K562 (cell line): ENCODE measurements around the gene CLTC. TPM values are rescaled to one million over a fixed set of nuclear protein-coding genes. Genes with fewer than 3 reads are reported as not detected.

Experiments
- ATAC-seq: fragments of 200-7000 bp; cut with Tn5 transposase; 3 replicates; pipeline ENCODE4 v1.9.1; 2020; ENCODE audit warnings: moderate library complexity
- BruUV-seq: library from RNA; stranded (reverse); fragments of 400-500 nt; replicated peaks from 2 replicates; lab custom pipeline; 2021; lab: Mats Ljungman, UMichigan
- CTCF ChIA-PET: fragments of 300-600 bp; formaldehyde crosslinking; extraction: SDS; loops from one replicate; lab custom pipeline; 2021; ENCODE audit warnings: low intra/inter-chr PET ratio; lab: Yijun Ruan, JAX
- POLR2A ChIA-PET: fragments of 300-600, 350-650 bp; sonication (Branson Sonifier 250); formaldehyde crosslinking; extraction: SDS; loops from one replicate; lab custom pipeline; 2021; ENCODE audit warnings: antibody characterized with exemption, inconsistent platforms; lab: Yijun Ruan, JAX
- DNase-seq, 4 experiments: peaks; one replicate each; pipeline versions ENCODE4 v3.0.0 to v3.0.0-alpha.2; 2011 to 2018; ENCODE audit warnings: low spot score in 3 of 4, mixed read lengths in 3 of 4; ENCODE audit errors: extremely low read depth in 1 of 4
- FAIRE-seq: peaks from 2 replicates; lab custom pipeline; 2011; peaks lifted over from hg19 to GRCh38; lab: Jason Lieb, UNC
- H2AFZ ChIP-seq: 2 replicates; pipeline ENCODE4 v1.6.0; 2011; ENCODE audit warnings: low read depth, low read length, control low read depth, inconsistent platforms
- H3K27ac ChIP-seq: fragments of 200-600 bp; 3 replicates; pipeline ENCODE4 v1.8.0; 2011; ENCODE audit warnings: low read depth, mild to moderate bottlenecking, control low read depth, inconsistent platforms, low read length, moderate library complexity, mixed read lengths; ENCODE audit errors: extremely low read depth
- H3K27me3 ChIP-seq, 2 experiments: fragments of 300-600 bp in 1 of 2; 2 replicates in 1 of 2; 3 replicates in 1 of 2; pipeline versions ENCODE4 v1.6.0 to v1.8.0; 2011; ENCODE audit warnings: inconsistent platforms in 2 of 2, low read length in 2 of 2, mild to moderate bottlenecking in 1 of 2, mixed read lengths in 1 of 2, moderate library complexity in 1 of 2; ENCODE audit not compliant: control insufficient read depth in 2 of 2, insufficient read depth in 2 of 2
- H3K36me3 ChIP-seq: fragments of 300-600 bp; 3 replicates; pipeline ENCODE4 v1.8.0; 2011; ENCODE audit warnings: mild to moderate bottlenecking, low read length, inconsistent platforms; ENCODE audit not compliant: control insufficient read depth, insufficient read depth
- H3K4me1 ChIP-seq, 2 experiments: fragments of 200-600 bp in 1 of 2; replicated peaks in 1 of 2; 2 replicates in 1 of 2; 3 replicates in 1 of 2; pipeline versions ENCODE4 v1.5.1 to v1.8.0; 2011; ENCODE audit warnings: inconsistent platforms in 2 of 2, low read length in 2 of 2, mild to moderate bottlenecking in 1 of 2, mixed read lengths in 1 of 2, moderate library complexity in 1 of 2; ENCODE audit not compliant: control insufficient read depth in 2 of 2, insufficient read depth in 2 of 2
- H3K4me2 ChIP-seq: 2 replicates; pipeline ENCODE4 v1.6.1; 2011; ENCODE audit warnings: low read length, control low read depth, inconsistent platforms, mixed read lengths; ENCODE audit not compliant: insufficient read depth
- H3K4me3 ChIP-seq: fragments of 200-600 bp; sonication (generic), shearing (Covaris generic); 2 replicates; pipeline ENCODE4 v1.5.1; 2016; ENCODE audit warnings: control low read depth, inconsistent platforms
- H3K79me2 ChIP-seq: fragments of 200-600 bp; 3 replicates; pipeline ENCODE4 v1.8.0; 2011; ENCODE audit warnings: low read length, inconsistent platforms; ENCODE audit not compliant: control insufficient read depth, insufficient read depth
- H3K9ac ChIP-seq, 2 experiments: 2 replicates each; pipeline versions ENCODE4 v1.6.0 to v1.6.1; 2011; ENCODE audit warnings: low read depth in 2 of 2, low read length in 2 of 2, control low read depth in 1 of 2, inconsistent platforms in 1 of 2, mild to moderate bottlenecking in 1 of 2, mixed read lengths in 1 of 2; ENCODE audit not compliant: insufficient read depth in 1 of 2
- H3K9me1 ChIP-seq: one replicate; pipeline ENCODE4 v1.6.0; 2011; ENCODE audit warnings: inconsistent platforms, mild to moderate bottlenecking, low read length, moderate library complexity; ENCODE audit not compliant: control insufficient read depth, insufficient read depth
- H3K9me3 ChIP-seq: replicated peaks from 2 replicates; pipeline ENCODE4 v1.5.1; 2011; ENCODE audit warnings: low read depth, low read length, inconsistent platforms; ENCODE audit not compliant: control insufficient read depth, insufficient read depth
- H4K20me1 ChIP-seq: replicated peaks from 2 replicates; pipeline ENCODE4 v1.6.1; 2011; ENCODE audit warnings: low read length, inconsistent platforms, mixed read lengths; ENCODE audit not compliant: control insufficient read depth, insufficient read depth
- EP300 ChIP-seq: IDR thresholded peaks from 2 replicates; pipeline ENCODE4 v1.6.1; 2012; ENCODE audit warnings: low read length, improper control_type of control experiment
- HMG20A ChIP-seq: fragments of 450-650 bp; formaldehyde crosslinking; conservative IDR thresholded peaks from 2 replicates; pipeline ENCODE4 v1.4.0; 2020; ENCODE audit warnings: mild to moderate bottlenecking, mixed read lengths
- ILK ChIP-seq: fragments of 450-650 bp; IDR thresholded peaks from 2 replicates; pipeline ENCODE4 v1.6.1; 2016; ENCODE audit warnings: missing genetic modification characterization, low read depth, mild to moderate bottlenecking, missing compliant biosample characterization, moderate library complexity, borderline replicate concordance
- KDM2B ChIP-seq: fragments of 250-450 bp; sonication (Bioruptor Pico); IDR thresholded peaks from 2 replicates; pipeline ENCODE4 v1.8.0; 2021; ENCODE audit warnings: mild to moderate bottlenecking, moderate library complexity
- MAZ ChIP-seq, 2 experiments: fragments of 450-650 bp in 1 of 2; sonication (generic) in 1 of 2; formaldehyde crosslinking; IDR thresholded peaks in 1 of 2; conservative IDR thresholded peaks in 1 of 2; 2 replicates each; pipeline versions ENCODE4 v1.4.0 to v1.5.0; 2020; ENCODE audit warnings: mild to moderate bottlenecking in 1 of 2, missing genetic modification reagents in 1 of 2
- MCM5 ChIP-seq: fragments of 450-650 bp; IDR thresholded peaks from 2 replicates; pipeline ENCODE4 v1.6.1; 2016; ENCODE audit warnings: low read depth
- MECOM ChIP-seq: fragments of 250-450 bp; sonication (Bioruptor Pico); IDR thresholded peaks from 2 replicates; pipeline ENCODE4 v1.8.0; 2022; ENCODE audit warnings: inconsistent platforms
- MIER1 ChIP-seq: fragments of 450-650 bp; IDR thresholded peaks from 2 replicates; pipeline ENCODE4 v1.6.1; 2016; ENCODE audit warnings: antibody characterized with exemption, mild to moderate bottlenecking, low read depth
- POLR3A ChIP-seq: IDR thresholded peaks from 2 replicates; pipeline ENCODE4 v1.6.1; 2011; ENCODE audit warnings: borderline replicate concordance, mild to moderate bottlenecking, moderate library complexity; ENCODE audit not compliant: insufficient read length, insufficient read depth; ENCODE audit errors: extremely low read depth
- SETDB1 ChIP-seq: IDR thresholded peaks from one replicate; pipeline ENCODE4 v1.6.1; 2012; ENCODE audit warnings: low read length, control low read depth, inconsistent platforms
- SMAD1 ChIP-seq: fragments of 150-350 bp; IDR thresholded peaks from 2 replicates; pipeline ENCODE4 v1.6.1; 2014; ENCODE audit warnings: low read length, low read depth; ENCODE audit not compliant: partially characterized antibody
- SREBF2 ChIP-seq: sonication (generic); formaldehyde crosslinking; IDR thresholded peaks from 2 replicates; pipeline ENCODE4 v1.4.0; 2020; ENCODE audit warnings: mild to moderate bottlenecking, missing genetic modification reagents
- SRF ChIP-seq, 2 experiments: fragments of 250-450, 450-650 bp in 1 of 2; sonication (Bioruptor Pico) in 1 of 2; sonication (generic) in 1 of 2; formaldehyde crosslinking; IDR thresholded peaks; 2 replicates each; pipeline versions ENCODE4 v1.5.0 to v1.5.1; 2020 to 2022; ENCODE audit warnings: mild to moderate bottlenecking in 1 of 2, missing genetic modification reagents in 1 of 2
- TAL1 ChIP-seq: fragments of 450-650 bp; IDR thresholded peaks from 2 replicates; pipeline ENCODE4 v1.6.1; 2016; ENCODE audit warnings: mild to moderate bottlenecking
- ZNF668 ChIP-seq: fragments of 250-450 bp; sonication (Bioruptor Pico); IDR thresholded peaks from 2 replicates; pipeline ENCODE4 v1.8.0; 2022; ENCODE audit warnings: mild to moderate bottlenecking, inconsistent platforms
- ZZZ3 ChIP-seq: fragments of 450-650 bp; IDR thresholded peaks from 2 replicates; pipeline ENCODE4 v1.6.1; 2016; ENCODE audit warnings: antibody characterized with exemption, mild to moderate bottlenecking, moderate library complexity
- WGBS: fragments of 100-300 bp; shearing (Covaris generic); methylation state at CpG from one replicate; pipeline ENCODE4 v1.1.6; 2016; ENCODE audit warnings: low coverage, mixed read lengths; ENCODE audit not compliant: insufficient coverage; ENCODE audit errors: missing lambda C conversion rate; 5-methylcytosine and 5-hydroxymethylcytosine counted together
- in situ Hi-C: fragments of 300-500 bp; cut with MboI; formaldehyde crosslinking; loops from 4 replicates; pipeline ENCODE4 v1.15.0; 2018; ENCODE audit warnings: inconsistent platforms, mixed read lengths
- intact Hi-C: fragments of 100-400 bp; cut with micrococcal nuclease; formaldehyde crosslinking; loops from 2 replicates; pipeline ENCODE4 v1.14.2; 2022
- polyA plus RNA-seq, 8 experiments: library from polyadenylated mRNA; depleted of rRNA in 4 of 8; stranded (reverse) in 5 of 8; unstranded in 3 of 8; fragments of >200 nt; fragmentation: Nextera tagmentation in 2 of 8; fragmentation: Illumina TruSeq in 1 of 8; extraction: Ambion mirVana in 2 of 8; extraction: Trizol in 1 of 8; gene quantifications; 2 replicates each; pipeline versions ENCODE4 v1.2.1 to v1.2.3, GENCODE V29; 2011 to 2014; ENCODE audit warnings: inconsistent platforms in 1 of 8, missing spikeins in 1 of 8
- total RNA-seq, 7 experiments: library from RNA; depleted of rRNA in 6 of 7; stranded (reverse); fragments of >200 nt in 6 of 7; fragmentation: Illumina TruSeq in 2 of 7; extraction: Trizol in 2 of 7; gene quantifications; 2 replicates each; pipeline versions ENCODE4 v1.2.1 to v1.2.3, GENCODE V29; 2011 to 2021; ENCODE audit warnings: low replicate concordance in 1 of 7
- TF ChIP-seq, protein P1 (sequence below): sonication (generic); formaldehyde crosslinking; IDR thresholded peaks from 2 replicates; pipeline ENCODE4 v1.4.0; 2020; ENCODE audit warnings: mild to moderate bottlenecking, missing genetic modification reagents

The CLTC gene
- total and polyA plus RNA-seq, 9 of the 15 experiments (the other 6 are each of a cell fraction or from before 2014, with no cell fraction given), result 115 to 267 (median 174) TPM

DNA sequence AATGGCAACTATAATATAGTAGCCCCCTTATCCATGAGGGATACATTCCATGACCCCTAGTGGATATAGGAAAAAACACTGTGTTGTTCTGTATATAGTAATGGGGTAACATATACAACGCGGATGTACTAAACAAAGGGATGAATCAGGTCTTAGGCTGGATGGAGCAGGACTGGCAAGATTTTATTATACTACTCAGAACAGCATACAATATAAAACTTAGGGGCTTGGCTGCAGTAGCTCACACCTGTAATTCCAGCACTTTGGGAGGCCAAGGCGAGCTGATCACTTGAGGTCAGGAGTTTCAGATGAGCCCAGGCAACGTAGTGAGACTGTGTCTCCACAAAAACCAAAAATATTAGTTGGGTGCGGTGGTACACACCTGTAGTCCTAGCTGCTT lies 114.5 kb downstream of the CLTC start (continued):
- TF ChIP-seq POLR3A (no peak), MECOM (CRISPR knock-in tag) (no peak), MIER1 (no peak), ZZZ3 (no peak)

DNA sequence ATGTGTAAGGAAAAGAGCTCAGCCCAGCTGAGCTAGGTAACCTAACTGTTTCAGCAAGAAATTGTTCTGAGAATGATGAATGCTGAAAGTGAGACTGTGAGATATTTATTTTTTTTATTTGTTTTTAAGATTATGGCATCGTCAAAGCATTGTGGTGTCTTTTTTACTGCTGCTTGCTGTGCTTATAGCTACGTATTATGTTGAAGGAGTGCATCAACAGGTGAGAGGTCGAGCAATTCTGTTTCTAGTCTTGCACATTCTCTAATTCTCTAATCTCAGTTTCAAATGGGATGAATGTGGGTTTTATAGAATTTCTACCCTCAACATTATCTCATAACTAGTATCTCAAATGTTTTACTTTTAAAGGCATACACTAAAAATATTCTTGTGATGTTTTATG lies 117.6 kb downstream of the CLTC start:
- intact Hi-C loops (no loop called here), in situ Hi-C loops (no loop called here)
- Histone ChIP-seq H3K27ac (no peak overlapping the region), H3K4me2 (no peak overlapping the region), H3K9me3 (no peaks in the 10 kb centered on the region), H3K27me3 (no peaks in the 10 kb centered on the region), H4K20me1 (no peaks in the 10 kb centered on the region), H3K36me3 (peaks cover 44% of the 10 kb centered on the region; the same call in 2 of the 3 replicates), H3K9me1 (no peaks in the 10 kb centered on the region), H3K4me3 (no peak overlapping the region), H2AFZ (no peak overlapping the region), H3K79me2 (peaks cover 5% of the 10 kb centered on the region; the same call in 1 of the 3 replicates), H3K9ac (no peak overlapping the region)
- no peak for ATAC-seq
- FAIRE-seq, result no peak
- ChIA-PET CTCF (no interaction called here), POLR2A (interaction anchor here (0.9 to 1.4 kb wide), 3 partner anchors 9 to 12 kb away, joined by 3 read pairs; no protein-coding TSS in a partner anchor)
- no peak for DNase-seq
- 79% methylated on average over 3 of the region's 3 CpGs for WGBS
- TF ChIP-seq ILK (no peak), KDM2B (CRISPR knock-in tag) (no peak), SETDB1 (no peak), HMG20A (no peak), TAL1 (no peak), SMAD1 (no peak), MCM5 (no peak), MAZ (CRISPR knock-in tag; conservative IDR thresholded peaks at IDR 0.05 in 1 of 2, IDR thresholded peaks at IDR 0.05 in 1 of 2) (no peak), SREBF2 (CRISPR knock-in tag) (no peak), ZNF668 (CRISPR knock-in tag) (no peak), SRF (CRISPR knock-in tag; IDR thresholded peaks at IDR 0.05) (no peak), EP300 (no peak)
- TF ChIP-seq, protein P1, sequence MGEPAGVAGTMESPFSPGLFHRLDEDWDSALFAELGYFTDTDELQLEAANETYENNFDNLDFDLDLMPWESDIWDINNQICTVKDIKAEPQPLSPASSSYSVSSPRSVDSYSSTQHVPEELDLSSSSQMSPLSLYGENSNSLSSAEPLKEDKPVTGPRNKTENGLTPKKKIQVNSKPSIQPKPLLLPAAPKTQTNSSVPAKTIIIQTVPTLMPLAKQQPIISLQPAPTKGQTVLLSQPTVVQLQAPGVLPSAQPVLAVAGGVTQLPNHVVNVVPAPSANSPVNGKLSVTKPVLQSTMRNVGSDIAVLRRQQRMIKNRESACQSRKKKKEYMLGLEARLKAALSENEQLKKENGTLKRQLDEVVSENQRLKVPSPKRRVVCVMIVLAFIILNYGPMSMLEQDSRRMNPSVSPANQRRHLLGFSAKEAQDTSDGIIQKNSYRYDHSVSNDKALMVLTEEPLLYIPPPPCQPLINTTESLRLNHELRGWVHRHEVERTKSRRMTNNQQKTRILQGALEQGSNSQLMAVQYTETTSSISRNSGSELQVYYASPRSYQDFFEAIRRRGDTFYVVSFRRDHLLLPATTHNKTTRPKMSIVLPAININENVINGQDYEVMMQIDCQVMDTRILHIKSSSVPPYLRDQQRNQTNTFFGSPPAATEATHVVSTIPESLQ (CRISPR knock-in tag), result no peak
- TF ChIP-seq, all 486 proteins: peak for 0
- H3K4me1 ChIP-seq, result no peaks in the 10 kb centered on the region
- no TSS peak for BruUV-seq
